ENCODE results near the gene EPN2. TPM values are rescaled to one million over a fixed set of nuclear protein-coding genes. Genes with fewer than 3 reads are reported as not detected.
A peak's percentile ranks its signal among the peaks of the same experiment; 100 is the strongest.

The EPN2 gene
- total RNA-seq, 1 donor from 2014 or later = 29.9 TPM

- no peak for DNase-seq (ENCODE audit: low read depth)
Measured at GRCh38 chr17:19291646-19292376, 54.6 kb downstream of the EPN2 start.

- no peak for DNase-seq (ENCODE audit: low read depth)
Measured at GRCh38 chr17:19292377-19292711, 55.2 kb downstream of the EPN2 start.

GRCh38 chr17:19294443-19294842 lies 57.3 kb downstream of the EPN2 start:
- DNase-seq (ENCODE audit: low read depth) = no peak

GRCh38 chr17:19295473-19296135 lies 58.4 kb downstream of the EPN2 start:
- DNase-seq (ENCODE audit: low read depth) = no peak

- no peak for DNase-seq (ENCODE audit: low read depth)
Measured at GRCh38 chr17:19296786-19297778, 59.9 kb downstream of the EPN2 start.

- no peak for DNase-seq (ENCODE audit: low read depth)
Measured at GRCh38 chr17:19298569-19299213, 61.5 kb downstream of the EPN2 start.

- no peak for DNase-seq (ENCODE audit: low read depth)
Measured at GRCh38 chr17:19299214-19299747, 62.1 kb downstream of the EPN2 start.

GRCh38 chr17:19299866-19300265 lies 62.7 kb downstream of the EPN2 start:
- DNase-seq (ENCODE audit: low read depth) = no peak

- no peak for DNase-seq (ENCODE audit: low read depth)
Measured at GRCh38 chr17:19301274-19301951, 64.2 kb downstream of the EPN2 start.

- no peak for DNase-seq (ENCODE audit: low read depth)
Measured at GRCh38 chr17:19301973-19302372, 64.8 kb downstream of the EPN2 start.

- DNase-seq (ENCODE audit: low read depth) = no peak
Measured at GRCh38 chr17:19302791-19303331, 65.7 kb downstream of the EPN2 start.

- no peak for DNase-seq (ENCODE audit: low read depth)
Measured at GRCh38 chr17:19303367-19303776, 66.2 kb downstream of the EPN2 start.

- peak; percentile 83 for DNase-seq (ENCODE audit: low read depth)
Measured at GRCh38 chr17:19304209-19304608, 67.0 kb downstream of the EPN2 start.

- DNase-seq (ENCODE audit: low read depth) = no peak
Measured at GRCh38 chr17:19304751-19305150, 67.6 kb downstream of the EPN2 start.

- DNase-seq (ENCODE audit: low read depth) = no peak
Measured at GRCh38 chr17:19305256-19305655, 68.1 kb downstream of the EPN2 start.

GRCh38 chr17:19305761-19306159 lies 68.6 kb downstream of the EPN2 start:
- no peak for DNase-seq (ENCODE audit: low read depth)

GRCh38 chr17:19306160-19307111 lies 69.3 kb downstream of the EPN2 start:
- no peak for DNase-seq (ENCODE audit: low read depth)

- DNase-seq (ENCODE audit: low read depth) = no peak
Measured at GRCh38 chr17:19307521-19307920, 70.4 kb downstream of the EPN2 start.

- no peak for DNase-seq (ENCODE audit: low read depth)
Measured at GRCh38 chr17:19308398-19308797, 71.2 kb downstream of the EPN2 start.

GRCh38 chr17:19309701-19310100 lies 72.5 kb downstream of the EPN2 start:
- no peak for DNase-seq (ENCODE audit: low read depth)
